Measurements from ENCODE around the gene DAPK1. TPM values are rescaled to one million over a fixed set of nuclear protein-coding genes. Genes with fewer than 3 reads are reported as not detected.

The DAPK1 gene
- total RNA-seq, 1 donor from 2014 or later: 3.6 TPM

DNA sequence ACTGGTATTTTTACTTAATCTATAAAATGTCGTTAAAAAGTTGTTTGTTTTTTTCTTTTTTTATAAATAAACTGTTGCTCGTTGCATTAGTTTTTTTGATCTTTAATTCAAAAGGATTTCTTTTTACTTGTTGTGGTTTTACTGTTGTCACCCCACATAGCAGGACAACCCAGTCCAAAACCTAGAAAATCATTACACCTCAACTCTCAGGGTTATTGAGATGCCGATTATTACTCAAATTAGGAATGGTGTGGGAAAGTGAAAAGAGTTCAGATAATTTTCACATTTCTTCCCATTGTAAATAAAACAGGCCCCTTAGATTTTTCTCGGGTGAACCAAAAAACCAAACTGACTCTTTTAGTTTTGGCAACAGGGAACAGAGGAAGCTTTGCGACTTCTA, 210.9 kb downstream of the DAPK1 start:
- intact Hi-C loops (cut with micrococcal nuclease): loop anchor here (1.0 kb wide), 1 partner anchor 104 kb away; no protein-coding TSS in a partner anchor
- peaks cover 32% of the 10 kb centered on the region for H3K27me3 Mint-ChIP-seq
- H3K36me3 Mint-ChIP-seq (ENCODE audit: low read depth): no peaks in the 10 kb centered on the region
- H3K9me3 Mint-ChIP-seq: no peaks in the 10 kb centered on the region
- peak overlapping the region; percentile 40 for H3K4me3 Mint-ChIP-seq
- H3K4me1 Mint-ChIP-seq: peaks cover 36% of the 10 kb centered on the region
- no peak for DNase-seq
- peak overlapping the region; percentile 46 for H3K27ac Mint-ChIP-seq

GRCh38 chr9:87708986-87709728, 211.5 kb downstream of the DAPK1 start:
- Mint-ChIP-seq H3K9me3 (no peaks in the 10 kb centered on the region), H3K27ac (peak overlapping the region; percentile 46), H3K27me3 (peaks cover 27% of the 10 kb centered on the region), H3K4me1 (peaks cover 39% of the 10 kb centered on the region), H3K4me3 (peak overlapping the region; percentile 40), H3K36me3 (ENCODE audit: low read depth) (no peaks in the 10 kb centered on the region)
- intact Hi-C loops (cut with micrococcal nuclease): loop anchor here (1.0 kb wide), 1 partner anchor 103 kb away; no protein-coding TSS in a partner anchor
- peak; percentile 74 for DNase-seq

GRCh38 chr9:87710443-87710842, 212.8 kb downstream of the DAPK1 start:
- Mint-ChIP-seq H3K4me1 (peaks cover 41% of the 10 kb centered on the region), H3K27ac (no peak overlapping the region), H3K27me3 (peaks cover 26% of the 10 kb centered on the region), H3K4me3 (no peak overlapping the region), H3K9me3 (no peaks in the 10 kb centered on the region), H3K36me3 (ENCODE audit: low read depth) (no peaks in the 10 kb centered on the region)
- intact Hi-C loops (cut with micrococcal nuclease): no loop called here
- DNase-seq: no peak

DNA sequence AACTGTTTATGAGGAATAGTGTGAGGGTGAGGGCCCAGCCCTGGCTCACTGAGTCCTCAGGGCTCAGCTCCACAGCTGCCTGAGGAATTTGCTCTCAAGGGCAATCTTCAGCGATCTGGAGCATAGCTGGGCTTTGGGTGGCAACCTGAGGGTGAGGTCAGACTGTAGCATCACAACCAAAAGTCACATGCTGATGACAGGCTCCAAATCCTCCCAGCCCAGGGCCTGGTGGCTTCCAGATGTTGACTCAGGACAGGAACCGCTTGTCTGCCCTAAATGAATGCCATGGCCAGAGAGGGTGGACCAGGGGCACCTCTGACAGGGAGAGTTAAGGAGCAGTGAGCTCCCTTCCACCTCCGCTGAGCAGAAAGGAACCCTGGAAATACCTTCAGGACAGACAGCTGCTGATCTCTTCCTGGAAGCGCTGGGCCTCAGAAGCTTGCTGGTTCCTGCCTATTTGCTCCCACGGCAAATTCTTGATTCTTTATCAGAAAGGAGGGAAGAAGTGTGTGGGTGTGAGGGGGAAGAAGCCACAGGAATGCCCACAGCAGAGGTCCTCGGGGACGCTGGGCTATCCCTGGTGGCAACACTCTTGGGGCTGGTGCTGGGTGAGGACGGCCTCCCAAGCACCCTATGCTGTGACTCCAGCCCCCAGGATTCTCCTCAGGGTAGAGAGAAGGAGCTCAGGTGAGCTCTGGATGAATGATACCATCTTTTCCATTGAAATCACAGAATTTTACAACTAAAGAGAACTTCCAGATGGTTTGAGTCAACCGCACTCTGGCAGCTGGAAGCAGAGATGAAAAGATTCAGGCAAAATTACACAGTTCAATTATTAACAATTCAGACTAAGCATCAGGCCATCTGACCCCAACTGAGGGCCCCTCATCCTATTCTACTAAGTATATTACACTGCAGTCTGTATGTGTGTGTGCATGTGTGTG, 214.5 kb downstream of the DAPK1 start:
- Mint-ChIP-seq H3K27ac (no peak overlapping the region), H3K36me3 (ENCODE audit: low read depth) (no peaks in the 10 kb centered on the region), H3K9me3 (no peaks in the 10 kb centered on the region), H3K4me3 (no peak overlapping the region), H3K27me3 (peaks cover 20% of the 10 kb centered on the region), H3K4me1 (peaks cover 41% of the 10 kb centered on the region)
- no peak for DNase-seq
- intact Hi-C loops (cut with micrococcal nuclease): no loop called here

GRCh38 chr9:87712801-87713277, 215.2 kb downstream of the DAPK1 start:
- H3K4me1 Mint-ChIP-seq: peaks cover 38% of the 10 kb centered on the region
- H3K4me3 Mint-ChIP-seq: no peak overlapping the region
- H3K27ac Mint-ChIP-seq: peak overlapping the region; percentile 8
- intact Hi-C loops (cut with micrococcal nuclease): loop anchor here (1.0 kb wide), 1 partner anchor 99 kb away; no protein-coding TSS in a partner anchor
- H3K9me3 Mint-ChIP-seq: no peaks in the 10 kb centered on the region
- H3K27me3 Mint-ChIP-seq: peaks cover 15% of the 10 kb centered on the region
- H3K36me3 Mint-ChIP-seq (ENCODE audit: low read depth): no peaks in the 10 kb centered on the region
- DNase-seq: no peak

GRCh38 chr9:87713278-87713987, 215.8 kb downstream of the DAPK1 start:
- H3K27ac Mint-ChIP-seq: peak overlapping the region; percentile 7

GRCh38 chr9:87713988-87714330, 216.3 kb downstream of the DAPK1 start:
- H3K36me3 Mint-ChIP-seq (ENCODE audit: low read depth): no peaks in the 10 kb centered on the region
- no peak overlapping the region for H3K27ac Mint-ChIP-seq
- H3K4me3 Mint-ChIP-seq: no peak overlapping the region
- no peaks in the 10 kb centered on the region for H3K9me3 Mint-ChIP-seq
- H3K27me3 Mint-ChIP-seq: peaks cover 17% of the 10 kb centered on the region
- peaks cover 29% of the 10 kb centered on the region for H3K4me1 Mint-ChIP-seq
- intact Hi-C loops (cut with micrococcal nuclease): loop anchor here (1.0 kb wide), 1 partner anchor 98 kb away; no protein-coding TSS in a partner anchor
- DNase-seq: no peak

More at GRCh38 chr9:87713278-87713987, 215.8 kb downstream of the DAPK1 start:
- Mint-ChIP-seq H3K27me3 (peaks cover 16% of the 10 kb centered on the region), H3K36me3 (ENCODE audit: low read depth) (no peaks in the 10 kb centered on the region), H3K4me3 (peak overlapping the region; percentile 33), H3K9me3 (no peaks in the 10 kb centered on the region), H3K4me1 (peaks cover 34% of the 10 kb centered on the region)
- DNase-seq: peak; percentile 71
- intact Hi-C loops (cut with micrococcal nuclease): loop anchor here (1.0 kb wide), 1 partner anchor 99 kb away; no protein-coding TSS in a partner anchor

DNA sequence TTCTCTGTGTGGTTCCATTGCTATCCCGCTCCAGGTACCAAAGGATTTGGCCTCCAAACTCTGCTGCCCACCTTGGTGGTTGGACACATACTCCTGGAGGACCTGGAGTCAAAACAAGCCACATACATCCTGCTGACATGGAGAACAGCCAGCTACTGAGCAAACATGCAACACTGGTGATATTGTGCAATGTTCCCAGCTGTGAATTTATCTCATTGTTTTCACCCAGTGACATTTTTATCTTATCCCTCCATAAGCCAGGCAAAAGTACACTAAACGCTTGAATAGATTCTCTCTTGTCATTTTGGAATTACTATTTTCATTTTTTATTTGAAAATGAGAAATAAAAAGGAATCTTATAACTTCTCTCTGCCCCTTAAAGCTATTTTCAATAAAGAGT, 217.2 kb downstream of the DAPK1 start:
- Mint-ChIP-seq H3K4me3 (no peak overlapping the region), H3K4me1 (peaks cover 22% of the 10 kb centered on the region), H3K27ac (no peak overlapping the region), H3K27me3 (peaks cover 17% of the 10 kb centered on the region), H3K36me3 (ENCODE audit: low read depth) (no peaks in the 10 kb centered on the region), H3K9me3 (no peaks in the 10 kb centered on the region)
- intact Hi-C loops (cut with micrococcal nuclease): no loop called here
- DNase-seq: no peak

- Mint-ChIP-seq H3K36me3 (ENCODE audit: low read depth) (no peaks in the 10 kb centered on the region), H3K27me3 (peaks cover 27% of the 10 kb centered on the region), H3K4me3 (no peak overlapping the region), H3K27ac (no peak overlapping the region), H3K9me3 (no peaks in the 10 kb centered on the region), H3K4me1 (peaks cover 18% of the 10 kb centered on the region)
- intact Hi-C loops (cut with micrococcal nuclease): no loop called here
- DNase-seq: no peak
These were observed 218.5 kb downstream of the DAPK1 start for GRCh38 chr9:87716141-87716540.

GRCh38 chr9:87717456-87717855, 219.8 kb downstream of the DAPK1 start:
- peaks cover 15% of the 10 kb centered on the region for H3K4me1 Mint-ChIP-seq

GRCh38 chr9:87718231-87718630, 220.6 kb downstream of the DAPK1 start:
- Mint-ChIP-seq H3K4me1 (peaks cover 9% of the 10 kb centered on the region), H3K9me3 (no peaks in the 10 kb centered on the region), H3K36me3 (ENCODE audit: low read depth) (no peaks in the 10 kb centered on the region), H3K27me3 (peaks cover 24% of the 10 kb centered on the region), H3K27ac (no peak overlapping the region), H3K4me3 (no peak overlapping the region)
- intact Hi-C loops (cut with micrococcal nuclease): no loop called here
- no peak for DNase-seq

More at GRCh38 chr9:87717456-87717855, 219.8 kb downstream of the DAPK1 start:
- H3K9me3 Mint-ChIP-seq: no peaks in the 10 kb centered on the region
- H3K4me3 Mint-ChIP-seq: no peak overlapping the region
- intact Hi-C loops (cut with micrococcal nuclease): no loop called here
- no peak overlapping the region for H3K27ac Mint-ChIP-seq
- no peak for DNase-seq
- H3K36me3 Mint-ChIP-seq (ENCODE audit: low read depth): no peaks in the 10 kb centered on the region
- peaks cover 28% of the 10 kb centered on the region for H3K27me3 Mint-ChIP-seq

DNA sequence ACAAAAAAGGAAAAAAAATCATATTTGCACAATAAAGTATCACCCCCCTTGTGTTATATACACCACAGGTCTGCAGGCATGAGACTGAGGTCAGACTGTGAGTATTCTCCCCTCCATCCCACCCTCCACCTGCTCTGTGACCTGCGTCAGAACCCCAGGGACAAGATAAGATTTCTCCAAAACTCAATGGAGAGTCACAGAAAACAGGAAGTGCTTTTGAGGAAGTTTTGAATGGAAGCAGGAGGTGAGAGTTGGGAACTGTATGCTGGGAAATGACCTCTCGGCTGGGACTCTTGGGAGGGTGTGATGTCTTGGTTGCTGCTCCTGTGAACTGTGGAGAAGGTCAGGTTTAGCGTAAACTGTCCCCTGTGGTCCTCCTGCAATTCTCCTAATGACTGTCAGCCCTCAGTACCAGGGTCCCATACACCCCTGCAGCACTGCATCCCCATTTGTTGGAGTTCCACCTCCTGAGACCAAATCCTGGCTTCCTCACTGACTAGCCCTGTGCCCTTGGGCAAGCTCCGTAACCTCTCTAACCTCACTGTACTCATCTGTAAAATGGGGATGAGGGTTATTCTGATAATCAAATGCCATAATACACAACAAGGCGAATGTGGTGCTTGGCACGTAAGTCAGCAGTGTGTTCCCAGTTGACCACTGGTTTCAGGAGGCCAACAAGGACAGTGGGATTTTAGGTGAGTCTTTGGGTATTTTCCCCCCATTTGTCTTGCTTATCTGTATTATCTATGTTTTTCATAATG, 221.4 kb downstream of the DAPK1 start:
- peaks cover 25% of the 10 kb centered on the region for H3K27me3 Mint-ChIP-seq
- DNase-seq: no peak
- no peaks in the 10 kb centered on the region for H3K36me3 Mint-ChIP-seq (ENCODE audit: low read depth)
- H3K9me3 Mint-ChIP-seq: no peaks in the 10 kb centered on the region
- no peak overlapping the region for H3K4me3 Mint-ChIP-seq
- H3K27ac Mint-ChIP-seq: no peak overlapping the region
- peaks cover 3% of the 10 kb centered on the region for H3K4me1 Mint-ChIP-seq
- intact Hi-C loops (cut with micrococcal nuclease): no loop called here

- Mint-ChIP-seq H3K9me3 (no peaks in the 10 kb centered on the region), H3K4me1 (no peaks in the 10 kb centered on the region), H3K27ac (no peak overlapping the region), H3K27me3 (peaks cover 29% of the 10 kb centered on the region), H3K4me3 (no peak overlapping the region), H3K36me3 (ENCODE audit: low read depth) (no peaks in the 10 kb centered on the region)
- intact Hi-C loops (cut with micrococcal nuclease): no loop called here
- no peak for DNase-seq
These were observed 222.5 kb downstream of the DAPK1 start for GRCh38 chr9:87720173-87720572.
